NCI-H510A treated with DMSO at 0.1 percent for 48 hours (cell line): Measurements from ENCODE around the gene RELCH.

Source experiments
- DNase-seq: peaks from one replicate; lab custom pipeline; 2025; lab: John Stamatoyannopoulos, UW

Gene RELCH

DNA sequence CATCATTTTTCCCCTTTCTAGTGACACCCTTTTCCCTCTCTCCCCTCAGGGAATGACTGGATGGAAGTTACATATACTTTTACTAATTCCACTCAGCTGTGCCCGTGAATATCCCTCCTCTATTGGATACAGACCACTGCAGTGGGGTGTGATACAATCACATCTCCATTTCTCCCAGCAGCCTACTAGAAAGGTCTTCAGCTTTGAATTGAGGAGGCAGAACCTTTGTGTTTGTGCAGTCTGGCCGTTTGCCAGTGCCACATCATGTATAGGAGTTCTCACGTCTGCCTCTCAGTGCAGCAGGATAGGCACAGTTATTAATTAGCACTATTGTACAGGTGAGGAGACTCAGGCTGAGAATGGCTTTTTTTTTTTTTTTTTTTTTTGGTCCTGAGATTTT is 154.4 kb downstream of the RELCH start:
- DNase-seq, result no peak

DNA sequence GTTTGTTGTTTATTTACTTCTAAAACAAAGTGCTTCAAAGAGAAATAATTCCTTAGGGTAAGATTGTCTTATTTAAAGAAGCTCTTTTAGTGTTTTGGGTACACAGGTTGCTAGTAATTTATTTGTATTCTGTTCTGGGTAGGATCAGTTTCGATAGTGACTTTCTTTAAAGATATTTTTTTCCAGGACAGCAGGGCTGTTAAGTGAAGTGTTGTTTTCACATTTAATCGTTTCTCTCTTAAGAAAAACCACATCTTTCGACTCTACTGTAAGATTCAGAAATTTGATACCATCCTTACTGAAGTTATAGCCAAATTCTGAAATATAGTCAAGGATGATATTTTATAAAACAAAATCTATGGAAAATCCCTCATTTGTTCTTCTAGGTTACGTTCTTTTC is 155.8 kb downstream of the RELCH start:
- DNase-seq, result no peak

DNA sequence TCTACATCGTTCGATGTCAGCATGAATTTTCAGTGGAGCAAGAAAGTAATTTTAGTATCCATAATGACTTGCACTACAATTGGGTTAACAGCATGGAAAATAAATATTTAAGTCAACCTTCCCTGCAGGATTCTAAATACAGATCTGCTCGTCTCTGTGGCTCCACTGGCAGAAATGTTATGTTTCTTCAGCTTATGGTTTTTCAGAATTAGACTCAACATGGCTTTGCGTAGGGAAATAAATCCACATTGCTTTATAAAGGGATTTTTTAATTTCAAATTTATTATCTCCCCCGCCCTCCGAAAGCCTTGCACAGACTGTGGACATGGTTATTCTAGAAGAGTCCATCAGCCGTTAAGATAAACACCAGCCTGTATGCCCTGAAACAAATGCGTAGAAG is 156.3 kb downstream of the RELCH start:
- no peak for DNase-seq

DNA sequence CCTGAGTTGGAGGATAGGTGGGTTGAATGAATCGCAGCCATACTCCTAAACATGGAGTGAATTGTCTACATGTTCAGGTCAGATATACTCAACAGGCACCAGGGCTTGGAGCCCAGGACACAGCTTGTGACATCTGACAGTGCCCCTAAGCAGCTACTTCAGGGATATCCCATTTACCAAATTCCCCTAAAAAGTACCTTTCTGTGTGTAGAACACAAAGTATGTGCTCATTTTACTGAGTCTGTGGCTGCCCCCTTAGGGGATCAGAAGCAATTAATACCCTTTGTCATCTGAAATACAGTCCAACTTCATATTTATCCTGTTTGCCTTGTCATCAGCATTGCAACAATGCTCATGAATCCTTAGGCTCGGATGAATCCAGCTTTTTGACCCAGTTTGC is 158.9 kb downstream of the RELCH start:
- no peak for DNase-seq

DNA sequence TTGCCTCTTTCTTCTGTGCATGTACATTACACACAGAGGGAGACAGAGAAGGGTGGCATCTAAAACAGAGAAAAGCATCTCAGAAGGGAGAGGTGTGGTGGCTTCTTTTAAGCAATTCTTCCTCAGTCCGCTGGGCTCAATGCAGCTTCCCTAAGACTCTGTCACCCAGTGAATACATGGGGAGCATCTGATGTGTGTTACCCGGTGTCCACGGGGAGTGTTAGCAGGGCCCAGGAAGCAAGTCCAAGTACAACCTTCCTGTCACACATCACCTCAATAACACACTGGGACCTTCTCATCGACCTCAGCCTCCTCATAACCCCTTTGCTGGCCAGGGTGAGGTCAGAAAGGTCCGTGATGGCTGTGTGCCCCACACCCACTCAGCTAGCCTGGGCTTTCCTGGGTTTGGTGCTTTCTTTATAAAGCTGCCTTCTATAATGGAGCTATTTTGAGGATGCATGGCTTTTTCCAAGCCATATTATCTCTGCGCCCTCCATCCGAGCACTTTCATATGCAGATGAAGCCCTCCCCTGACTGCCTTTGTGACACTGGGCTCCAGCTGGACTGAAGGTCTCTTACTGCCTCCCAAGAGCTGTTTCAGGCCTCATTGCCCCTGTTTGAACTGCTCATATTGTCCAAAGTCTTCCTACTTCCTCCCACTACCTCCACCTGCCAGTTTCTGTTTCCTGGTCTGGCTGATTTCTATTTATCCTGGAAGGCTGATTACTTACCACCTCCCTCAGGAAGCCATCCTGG is 159.5 kb downstream of the RELCH start:
- no peak for DNase-seq

DNA sequence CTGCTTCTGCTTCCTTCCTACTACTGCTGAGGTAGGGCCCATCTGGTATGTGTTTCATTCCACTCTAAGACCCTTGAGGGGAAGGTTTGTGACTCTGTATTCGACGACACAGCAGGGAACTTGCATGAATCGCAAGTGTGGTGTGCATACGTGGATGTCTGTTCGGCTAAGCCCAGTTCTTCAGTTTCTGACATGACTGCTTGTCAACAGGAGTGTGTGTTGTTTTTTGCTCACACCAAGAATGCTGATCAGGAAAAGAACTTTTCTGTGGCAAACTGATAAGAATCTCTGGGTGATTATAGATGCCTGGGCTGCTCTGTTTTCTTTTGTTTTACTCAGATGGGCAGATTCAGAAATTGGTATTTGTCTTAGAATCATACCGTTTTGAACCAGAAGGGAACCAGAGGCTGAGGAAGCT is 160.0 kb downstream of the RELCH start:
- no peak for DNase-seq

DNA sequence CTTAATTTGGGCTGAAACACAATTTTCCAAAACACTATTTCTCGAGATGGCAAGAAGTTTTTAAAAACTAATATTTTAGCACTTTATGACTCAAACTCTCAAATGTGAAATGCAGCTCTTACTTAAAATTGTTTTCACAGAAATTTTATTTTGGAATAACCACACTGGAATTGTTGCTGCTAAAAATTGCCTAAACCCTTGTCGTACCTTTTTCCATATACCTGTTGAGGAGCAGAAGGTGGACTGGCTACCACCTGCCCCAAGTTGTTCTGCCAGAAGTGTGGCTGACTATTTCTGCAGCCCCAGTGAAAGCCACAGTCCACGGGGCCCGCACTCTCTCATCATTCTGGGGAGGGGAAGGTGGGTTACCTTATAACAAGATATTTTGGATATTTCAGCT is 161.4 kb downstream of the RELCH start:
- DNase-seq, result no peak

DNA sequence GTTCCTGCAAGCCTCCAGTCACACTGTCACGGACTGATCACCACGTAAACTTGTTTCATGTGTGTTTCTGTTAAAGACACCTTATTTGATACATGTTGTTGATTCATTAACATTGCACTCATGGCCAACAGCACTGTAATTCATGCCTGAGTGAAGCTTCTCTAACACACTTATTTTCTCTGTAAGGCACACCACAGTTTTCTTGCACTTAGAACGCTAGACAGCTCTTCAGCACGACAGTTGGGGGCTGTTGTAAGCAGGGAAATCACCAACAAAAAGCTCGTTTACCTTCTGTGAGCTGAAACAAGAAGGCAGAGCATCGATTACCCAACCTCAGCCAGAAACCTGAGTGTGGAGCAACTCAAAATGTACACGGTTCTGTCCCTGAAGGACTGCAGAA is 166.1 kb downstream of the RELCH start:
- DNase-seq, result no peak

DNA sequence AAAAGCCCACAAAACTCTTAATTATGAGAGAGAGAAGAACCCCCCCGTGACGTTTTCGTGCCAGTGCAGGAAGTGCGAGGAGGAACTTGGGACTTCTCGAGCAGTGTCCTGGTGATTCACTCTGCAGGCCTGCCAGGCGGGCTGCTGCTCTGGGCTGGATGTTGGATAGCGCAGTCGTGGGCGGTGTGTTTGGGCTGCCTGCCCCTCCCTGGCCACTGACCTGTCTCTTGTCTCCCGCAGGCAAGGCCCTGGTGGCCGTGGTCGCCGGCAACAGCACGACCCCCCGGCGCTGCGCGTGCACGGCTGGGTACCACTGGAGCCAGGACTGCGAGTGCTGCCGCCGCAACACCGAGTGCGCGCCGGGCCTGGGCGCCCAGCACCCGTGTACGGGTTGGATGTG is 167.1 kb downstream of the RELCH start:
- no peak for DNase-seq

DNA sequence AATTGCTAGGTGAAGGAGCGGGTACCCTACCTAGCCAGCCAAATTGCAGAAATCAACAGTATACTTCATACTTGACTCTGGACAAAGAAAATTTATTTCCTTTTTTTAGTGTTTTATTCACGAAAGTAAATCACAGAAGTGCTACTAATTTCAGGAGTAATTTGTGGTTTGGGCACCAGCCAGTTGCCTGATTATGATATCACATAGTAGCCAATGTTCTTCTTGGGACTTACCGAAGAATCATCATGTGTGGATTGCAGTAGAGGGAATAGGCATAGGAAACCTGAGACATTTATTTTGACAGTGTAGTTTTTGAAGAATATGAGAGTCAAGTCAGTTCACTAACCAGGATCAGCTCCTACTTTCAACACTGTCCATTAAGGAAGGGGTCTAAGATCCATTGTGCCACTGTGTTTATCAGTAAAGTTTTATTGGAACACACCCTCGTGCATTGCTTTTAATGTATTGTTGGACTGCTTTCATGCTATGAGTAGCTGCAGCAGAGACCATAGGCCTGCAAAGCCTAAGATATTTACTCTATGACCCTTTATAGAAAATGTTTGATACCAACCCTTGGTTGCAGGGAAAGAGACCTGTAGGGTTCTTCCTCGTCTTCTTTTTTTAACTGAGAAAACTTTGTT is 170.1 kb downstream of the RELCH start:
- DNase-seq, result no peak
